ENCODE measurements around the gene IGF2BP2. TPM values are rescaled to one million over a fixed set of nuclear protein-coding genes. Genes with fewer than 3 reads are reported as not detected.

The IGF2BP2 gene
- total RNA-seq, 1 experiment from 2014 or later = 135 TPM

- Histone ChIP-seq H3K4me3 (replicated peaks in 1 of 2; ENCODE audit: low read depth in 1 of 2, low read length in 2 of 2) (no peak overlapping the region), H3K27me3 (ENCODE audit: insufficient read depth, low read length) (no peaks in the 10 kb centered on the region), H3K36me3 (ENCODE audit: control insufficient read depth in 1 of 2, insufficient read depth in 2 of 2, low read length in 2 of 2) (no peaks in the 10 kb centered on the region), H3K9me2 (ENCODE audit: insufficient read depth) (no peaks in the 10 kb centered on the region), H2AFZ (ENCODE audit: low read depth, low read length, poor library complexity, severe bottlenecking) (no peak overlapping the region), H3K27ac (ENCODE audit: low read depth, low read length) (no peak overlapping the region), H3K9me3 (ENCODE audit: control insufficient read depth in 1 of 2, insufficient read depth in 1 of 2, low read depth in 1 of 2, low read length in 2 of 2) (no peaks in the 10 kb centered on the region), H3K4me2 (ENCODE audit: low read length) (no peak overlapping the region), H4K20me1 (ENCODE audit: insufficient read depth) (peaks cover 43% of the 10 kb centered on the region; the same call in 1 of the 2 replicates), H3K4me1 (ENCODE audit: control insufficient read depth in 1 of 2, insufficient read depth in 2 of 2, low read length in 2 of 2) (peaks cover 16 to 42% of the 10 kb centered on the region in 2 experiments), H3K9ac (ENCODE audit: low read length) (no peak overlapping the region), H3K79me2 (ENCODE audit: insufficient read depth, low read length) (peaks cover 97% of the 10 kb centered on the region)
- BruUV-seq (replicated peaks) = no TSS peak
- TF ChIP-seq ELF1 (IDR thresholded peaks at IDR 0.05; ENCODE audit: borderline replicate concordance, low read depth) = no peak
- no peak for TF ChIP-seq EZH2 (IDR thresholded peaks at IDR 0.05)
- no peak for TF ChIP-seq YY1 (IDR thresholded peaks at IDR 0.05; ENCODE audit: extremely low read depth, insufficient replicate concordance, low read depth, low read length)
- no peak for TF ChIP-seq CBX3 (IDR thresholded peaks at IDR 0.05; ENCODE audit: low read depth)
- TF ChIP-seq ATF3 (IDR thresholded peaks at IDR 0.05) = no peak
- no peak for TF ChIP-seq SIN3A (IDR thresholded peaks at IDR 0.05; ENCODE audit: low read depth)
- no peak for TF ChIP-seq TCF7L2 (IDR thresholded peaks at IDR 0.05; ENCODE audit: borderline replicate concordance, extremely low read depth, insufficient read depth, insufficient read length)
- TF ChIP-seq ZFX (IDR thresholded peaks at IDR 0.05) = no peak
- TF ChIP-seq POLR2AphosphoS5 (IDR thresholded peaks at IDR 0.05; ENCODE audit: low read depth, low read length) = no peak
- no peak for TF ChIP-seq POLR2A (IDR thresholded peaks at IDR 0.05; ENCODE audit: borderline replicate concordance, extremely low read depth, insufficient read depth, insufficient read length)
- no peak for TF ChIP-seq EGR1 (IDR thresholded peaks at IDR 0.05; ENCODE audit: low read depth)
- no peak for TF ChIP-seq SRF (IDR thresholded peaks at IDR 0.05; ENCODE audit: low read depth)
- TF ChIP-seq, protein P1, sequence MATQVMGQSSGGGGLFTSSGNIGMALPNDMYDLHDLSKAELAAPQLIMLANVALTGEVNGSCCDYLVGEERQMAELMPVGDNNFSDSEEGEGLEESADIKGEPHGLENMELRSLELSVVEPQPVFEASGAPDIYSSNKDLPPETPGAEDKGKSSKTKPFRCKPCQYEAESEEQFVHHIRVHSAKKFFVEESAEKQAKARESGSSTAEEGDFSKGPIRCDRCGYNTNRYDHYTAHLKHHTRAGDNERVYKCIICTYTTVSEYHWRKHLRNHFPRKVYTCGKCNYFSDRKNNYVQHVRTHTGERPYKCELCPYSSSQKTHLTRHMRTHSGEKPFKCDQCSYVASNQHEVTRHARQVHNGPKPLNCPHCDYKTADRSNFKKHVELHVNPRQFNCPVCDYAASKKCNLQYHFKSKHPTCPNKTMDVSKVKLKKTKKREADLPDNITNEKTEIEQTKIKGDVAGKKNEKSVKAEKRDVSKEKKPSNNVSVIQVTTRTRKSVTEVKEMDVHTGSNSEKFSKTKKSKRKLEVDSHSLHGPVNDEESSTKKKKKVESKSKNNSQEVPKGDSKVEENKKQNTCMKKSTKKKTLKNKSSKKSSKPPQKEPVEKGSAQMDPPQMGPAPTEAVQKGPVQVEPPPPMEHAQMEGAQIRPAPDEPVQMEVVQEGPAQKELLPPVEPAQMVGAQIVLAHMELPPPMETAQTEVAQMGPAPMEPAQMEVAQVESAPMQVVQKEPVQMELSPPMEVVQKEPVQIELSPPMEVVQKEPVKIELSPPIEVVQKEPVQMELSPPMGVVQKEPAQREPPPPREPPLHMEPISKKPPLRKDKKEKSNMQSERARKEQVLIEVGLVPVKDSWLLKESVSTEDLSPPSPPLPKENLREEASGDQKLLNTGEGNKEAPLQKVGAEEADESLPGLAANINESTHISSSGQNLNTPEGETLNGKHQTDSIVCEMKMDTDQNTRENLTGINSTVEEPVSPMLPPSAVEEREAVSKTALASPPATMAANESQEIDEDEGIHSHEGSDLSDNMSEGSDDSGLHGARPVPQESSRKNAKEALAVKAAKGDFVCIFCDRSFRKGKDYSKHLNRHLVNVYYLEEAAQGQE (IDR thresholded peaks at IDR 0.05; ENCODE audit: low read depth) = no peak
- ATAC-seq (no peak), DNase-seq (ENCODE audit: low read depth, low spot score) (no peak)
- POLR2A ChIA-PET = no interaction called here
- intact Hi-C loops (cut with micrococcal nuclease) = no loop called here
- CTCF ChIA-PET = no interaction called here
- RAD21 ChIA-PET (ENCODE audit: low non-redundant PET in 1 of 2, low total read pairs in 2 of 2, uncharacterized antibody in 2 of 2, unreplicated experiment in 2 of 2) = no interaction called here
Measured at GRCh38 chr3:185739264-185739701, 85.6 kb downstream of the IGF2BP2 start.

Data from HCT116 (cell line).